Naive thymus-derived CD4-positive, alpha-beta T cell (primary cell): Measurements from ENCODE around the gene GAA. TPM values are rescaled to one million over a fixed set of nuclear protein-coding genes. Genes with fewer than 3 reads are reported as not detected.

Source experiments
- ATAC-seq: fragments of 150-1000 bp; cut with Tn5 transposase; 2 replicates; pipeline ENCODE4 v1.10.0; 2021; ENCODE audit warnings: mild to moderate bottlenecking, moderate library complexity
- CTCF ChIA-PET: fragments of 350-600 bp; sonication (Branson Sonifier 250); formaldehyde crosslinking; loops from one replicate; lab custom pipeline; 2021; ENCODE audit warnings: antibody characterized with exemption; lab: Charles Lee
- POLR2A ChIA-PET: fragments of 350-600 bp; sonication (Branson Sonifier 250); formaldehyde crosslinking; loops from one replicate; lab custom pipeline; 2021; ENCODE audit warnings: antibody characterized with exemption, inconsistent platforms; lab: Charles Lee
- DNase-seq, 9 donors: peaks; one replicate each; pipeline versions ENCODE4 v3.0.0 to v3.0.0-alpha.2; 2020 to 2022; ENCODE audit warnings: mixed read lengths in 1 of 9
- H3K27ac ChIP-seq: one replicate; pipeline ENCODE4 v1.7.0; 2013; ENCODE audit warnings: mild to moderate bottlenecking, low read depth, low read length, moderate library complexity
- H3K27me3 ChIP-seq, 2 donors: one replicate each; pipeline ENCODE4 v1.7.0; 2013; ENCODE audit warnings: low read length in 2 of 2, mild to moderate bottlenecking in 2 of 2, moderate library complexity in 2 of 2; ENCODE audit not compliant: control insufficient read depth in 2 of 2, insufficient read depth in 2 of 2
- H3K36me3 ChIP-seq, 3 experiments: 1 replicate in 2 of 3; 2 replicates in 1 of 3; pipeline ENCODE4 v1.7.0; 2013; ENCODE audit warnings: low read length in 3 of 3, mild to moderate bottlenecking in 3 of 3, moderate library complexity in 1 of 3; ENCODE audit not compliant: insufficient read depth in 3 of 3, control insufficient read depth in 2 of 3
- H3K4me1 ChIP-seq, 2 donors: one replicate each; pipeline ENCODE4 v1.7.0; 2013; ENCODE audit warnings: low read length in 2 of 2, mild to moderate bottlenecking in 2 of 2, moderate library complexity in 1 of 2; ENCODE audit not compliant: control insufficient read depth in 2 of 2, insufficient read depth in 2 of 2
- H3K4me3 ChIP-seq: 2 replicates; pipeline ENCODE4 v1.7.0; 2013; ENCODE audit warnings: mild to moderate bottlenecking, low read length
- H3K9me3 ChIP-seq, 3 experiments: 1 replicate in 2 of 3; 2 replicates in 1 of 3; pipeline ENCODE4 v1.7.0; 2013; ENCODE audit warnings: low read length in 3 of 3; ENCODE audit not compliant: control insufficient read depth in 2 of 3
- H3K27ac Mint-ChIP-seq, 9 donors: one replicate each; pipeline ENCODE4 v1.8.0; 2020 to 2022; ENCODE audit warnings: mixed read lengths in 9 of 9, mild to moderate bottlenecking in 8 of 9, moderate library complexity in 5 of 9, inconsistent platforms in 2 of 9
- H3K27me3 Mint-ChIP-seq, 5 donors: one replicate each; pipeline ENCODE4 v1.8.0; 2021 to 2022; ENCODE audit warnings: mixed read lengths in 5 of 5, mild to moderate bottlenecking in 1 of 5
- H3K36me3 Mint-ChIP-seq, 5 donors: one replicate each; pipeline ENCODE4 v1.8.0; 2020 to 2022; ENCODE audit warnings: mixed read lengths in 5 of 5, mild to moderate bottlenecking in 3 of 5, inconsistent platforms in 1 of 5
- H3K4me1 Mint-ChIP-seq, 7 donors: one replicate each; pipeline ENCODE4 v1.8.0; 2020 to 2022; ENCODE audit warnings: mixed read lengths in 7 of 7, mild to moderate bottlenecking in 3 of 7, inconsistent platforms in 1 of 7
- H3K4me3 Mint-ChIP-seq, 10 donors: one replicate each; pipeline ENCODE4 v1.8.0; 2020 to 2022; ENCODE audit warnings: mild to moderate bottlenecking in 10 of 10, mixed read lengths in 10 of 10, moderate library complexity in 6 of 10, inconsistent platforms in 2 of 10
- H3K9me3 Mint-ChIP-seq, 11 donors: one replicate each; pipeline ENCODE4 v1.8.0; 2020 to 2022; ENCODE audit warnings: mixed read lengths in 11 of 11, mild to moderate bottlenecking in 4 of 11, inconsistent platforms in 1 of 11, moderate library complexity in 1 of 11
- intact Hi-C, 2 donors: fragments of 100-400 bp; cut with micrococcal nuclease; formaldehyde crosslinking; loops; one replicate each; pipeline ENCODE4 v1.15.1; 2023
- polyA plus RNA-seq, 2 donors: library from polyadenylated mRNA; unstranded; fragments of 300-500 nt; fragmentation: Illumina TruSeq; gene quantifications; one replicate each; pipeline ENCODE4 v1.2.3, GENCODE V29; 2021
- total RNA-seq, 6 experiments: library from RNA in 5 of 6; stranded (reverse) in 5 of 6; gene quantifications; 1 replicate in 5 of 6; 2 replicates in 1 of 6; pipeline ENCODE4 v1.2.3 and lab custom pipeline; 2021 to 2026

Gene GAA
- total and polyA plus RNA-seq, 7 experiments from 2014 or later = 12.0 to 67.8 (median 36.4) TPM

DNA sequence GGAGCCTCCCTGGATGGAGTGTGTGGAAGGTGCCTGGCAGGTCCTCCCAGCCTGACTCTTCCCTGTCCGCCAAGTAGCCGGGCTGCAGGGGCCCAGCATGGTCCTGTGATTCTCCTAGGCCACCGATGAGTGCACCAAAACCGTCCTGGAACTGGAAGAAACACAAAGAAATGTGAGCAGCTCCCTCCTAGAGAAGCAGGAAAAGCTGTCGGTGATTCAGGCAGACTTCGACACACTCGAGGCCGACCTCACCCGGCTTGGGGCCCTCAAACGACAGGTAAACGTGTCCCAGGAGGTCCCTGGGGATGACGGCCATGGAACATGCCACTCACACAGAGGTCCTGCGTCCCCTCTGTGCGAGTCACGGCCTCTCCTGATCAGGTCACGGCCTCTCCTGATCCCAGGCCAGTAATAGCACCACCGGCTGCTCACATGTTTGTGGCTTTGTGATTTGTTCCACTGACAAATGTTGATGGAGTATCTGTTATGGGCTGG lies 4.2 kb upstream of the GAA start:
- peaks cover 0 to 10% (median 0%) of the 10 kb centered on the region in 5 donors for H3K27me3 Mint-ChIP-seq
- intact Hi-C loops = no loop called here
- POLR2A ChIA-PET = no interaction called here
- H3K27me3 ChIP-seq = no peaks in the 10 kb centered on the region
- CTCF ChIA-PET = no interaction called here
- H3K36me3 Mint-ChIP-seq = no peaks in the 10 kb centered on the region
- H3K4me3 ChIP-seq = no peak overlapping the region
- no peaks in the 10 kb centered on the region for H3K36me3 ChIP-seq
- H3K27ac ChIP-seq = no peak overlapping the region
- no peak for DNase-seq
- no peak overlapping the region for H3K4me3 Mint-ChIP-seq
- no peak for ATAC-seq
- H3K4me1 ChIP-seq = peaks cover 10 to 11% of the 10 kb centered on the region in 2 donors
- H3K4me1 Mint-ChIP-seq = peaks cover 12 to 18% (median 15%) of the 10 kb centered on the region in 7 donors
- no peaks in the 10 kb centered on the region for H3K9me3 ChIP-seq
- peaks cover 0 to 5% (median 0%) of the 10 kb centered on the region in 11 donors for H3K9me3 Mint-ChIP-seq
- no peak overlapping the region for H3K27ac Mint-ChIP-seq

DNA sequence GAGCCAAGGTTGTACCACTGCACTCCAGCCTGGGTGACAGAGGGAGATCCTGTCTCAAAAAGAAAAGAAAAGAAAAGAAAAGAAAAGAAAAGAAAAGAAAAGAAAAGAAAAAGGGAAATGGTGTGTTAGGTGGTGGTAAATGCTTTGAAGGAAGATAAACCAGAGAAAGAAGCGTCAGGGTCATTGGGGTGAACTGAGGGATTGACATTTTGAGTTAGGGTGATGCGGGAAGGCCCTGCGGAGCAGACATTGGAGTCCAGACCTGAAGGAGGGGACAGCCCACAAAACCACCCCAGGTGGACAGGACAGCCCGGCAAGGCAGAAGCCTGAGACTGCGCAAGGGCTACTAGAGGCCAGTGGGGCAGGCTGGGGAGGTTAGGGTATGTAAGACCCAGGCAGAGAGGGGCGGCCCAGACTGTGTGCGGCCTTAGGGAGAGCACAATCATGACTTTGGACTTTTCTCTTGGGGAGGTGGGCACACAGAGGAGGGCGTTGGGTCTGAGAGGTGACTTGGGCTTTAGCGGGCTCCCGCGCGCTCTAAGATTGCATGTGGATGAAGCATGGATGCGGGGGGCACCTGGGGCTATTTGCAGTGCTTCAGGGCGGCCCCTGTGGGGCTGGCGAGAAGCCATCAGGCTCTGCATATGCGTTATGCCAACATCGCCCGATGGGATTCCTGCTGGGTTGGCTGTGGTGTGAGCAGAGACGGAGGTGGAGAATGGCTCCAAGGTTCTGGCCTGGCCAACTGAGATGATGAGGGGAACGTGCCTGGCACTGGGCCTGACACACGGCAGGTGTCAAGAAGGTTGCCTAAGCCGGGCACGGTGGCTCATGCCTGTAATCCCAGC lies 3.3 kb upstream of the GAA start:
- Histone ChIP-seq H3K4me3 (no peak overlapping the region), H3K4me1 (peaks cover 10 to 16% of the 10 kb centered on the region in 2 donors), H3K27me3 (no peaks in the 10 kb centered on the region), H3K9me3 (no peaks in the 10 kb centered on the region), H3K36me3 (no peaks in the 10 kb centered on the region), H3K27ac (no peak overlapping the region)
- ATAC-seq = no peak
- Mint-ChIP-seq H3K9me3 (peaks cover 0 to 5% (median 0%) of the 10 kb centered on the region in 11 donors), H3K4me3 (peak overlapping the region in 1 of 10 donors; percentile 56), H3K27ac (peak overlapping the region in 2 of 9 donors; percentile 46 to 65), H3K36me3 (no peaks in the 10 kb centered on the region), H3K4me1 (peaks cover 19 to 24% (median 22%) of the 10 kb centered on the region in 7 donors), H3K27me3 (peaks cover 0 to 10% (median 0%) of the 10 kb centered on the region in 5 donors)
- no peak for DNase-seq
- intact Hi-C loops = no loop called here
- ChIA-PET CTCF (no interaction called here), POLR2A (no interaction called here)

DNA sequence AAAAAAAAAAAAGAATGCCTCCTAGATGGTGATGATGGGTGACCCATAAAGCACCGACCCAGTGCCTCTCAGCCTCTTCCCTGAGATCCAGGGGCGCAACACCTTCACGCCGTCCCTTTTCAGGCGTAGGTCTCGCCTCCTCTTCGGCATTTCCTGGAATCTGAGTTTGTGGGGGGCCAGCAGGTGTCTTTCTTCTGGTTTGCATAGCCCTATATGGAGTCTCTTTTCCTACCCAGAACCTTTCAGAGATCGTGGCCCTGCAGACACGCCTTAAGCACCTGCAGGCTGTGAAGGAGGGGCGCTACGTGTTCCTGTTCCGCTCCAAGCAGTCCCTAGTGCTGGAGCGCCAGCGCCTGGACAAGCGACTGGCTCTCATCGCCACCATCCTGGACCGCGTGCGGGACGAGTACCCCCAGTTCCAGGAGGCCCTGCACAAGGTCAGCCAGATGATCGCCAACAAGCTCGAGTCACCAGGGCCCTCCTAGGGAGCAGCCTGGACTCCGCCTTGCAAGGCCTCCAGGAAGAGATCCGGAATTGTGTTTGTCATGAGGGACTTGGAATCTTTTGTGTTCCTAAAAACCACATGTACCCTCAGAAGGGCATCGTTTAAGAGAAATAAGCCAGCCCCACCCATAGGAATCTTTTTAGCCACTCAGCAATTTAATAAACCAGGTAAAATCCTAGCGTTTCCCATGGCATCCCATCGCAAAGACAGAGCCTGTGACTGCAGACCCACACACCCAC lies 1.9 kb upstream of the GAA start:
- H3K27ac Mint-ChIP-seq = peak overlapping the region in 1 of 9 donors; percentile 13
- H3K27ac ChIP-seq = no peak overlapping the region
- H3K4me1 Mint-ChIP-seq = peaks cover 20 to 30% (median 27%) of the 10 kb centered on the region in 7 donors
- H3K36me3 ChIP-seq = no peaks in the 10 kb centered on the region
- peaks cover 0 to 5% (median 0%) of the 10 kb centered on the region in 11 donors for H3K9me3 Mint-ChIP-seq
- H3K27me3 ChIP-seq = no peaks in the 10 kb centered on the region
- DNase-seq (no peak), ATAC-seq (no peak)
- peaks cover 10 to 16% of the 10 kb centered on the region in 2 donors for H3K4me1 ChIP-seq
- intact Hi-C loops = loop anchor here in 1 of 2 donors (2.0 kb wide), 1 partner anchor 161 kb away; the partner anchor contains the start of gene RNF213
- H3K27me3 Mint-ChIP-seq = peaks cover 0 to 10% (median 0%) of the 10 kb centered on the region in 5 donors
- H3K4me3 ChIP-seq = no peak overlapping the region
- ChIA-PET CTCF (no interaction called here), POLR2A (interaction anchor here (0.6 to 1.0 kb wide), 2 partner anchors 47 to 100 kb away, joined by 3 to 4 read pairs; no protein-coding TSS in a partner anchor)
- no peaks in the 10 kb centered on the region for H3K9me3 ChIP-seq
- no peaks in the 10 kb centered on the region for H3K36me3 Mint-ChIP-seq
- peak overlapping the region in 7 of 10 donors; percentile 7 to 87 (median 46) for H3K4me3 Mint-ChIP-seq

DNA sequence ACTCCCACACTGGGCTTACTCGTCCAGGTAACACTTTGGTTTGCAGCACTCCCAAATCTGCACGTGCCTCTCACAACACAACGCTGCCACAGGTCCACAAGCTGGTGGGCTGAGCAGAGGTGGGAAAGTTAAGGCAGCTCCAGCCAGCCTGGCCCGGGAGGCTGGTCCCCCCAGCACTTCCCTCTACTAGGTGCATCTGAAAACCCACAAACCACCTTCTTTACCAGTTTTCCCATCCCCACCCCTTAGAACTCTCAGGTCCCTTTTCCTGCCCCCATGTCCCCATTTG lies 1.4 kb upstream of the GAA start:
- intact Hi-C loops = loop anchor here in 1 of 2 donors (2.0 kb wide), 1 partner anchor 161 kb away; the partner anchor contains the start of gene RNF213
- Mint-ChIP-seq H3K9me3 (peaks cover 0 to 5% (median 0%) of the 10 kb centered on the region in 11 donors), H3K27me3 (peaks cover 0 to 10% (median 0%) of the 10 kb centered on the region in 5 donors), H3K4me1 (peaks cover 20 to 30% (median 27%) of the 10 kb centered on the region in 7 donors), H3K4me3 (peak overlapping the region in 9 of 10 donors; percentile 6 to 92 (median 88)), H3K36me3 (no peaks in the 10 kb centered on the region), H3K27ac (peak overlapping the region in 5 of 9 donors; percentile 25 to 80 (median 78))
- DNase-seq = no peak
- Histone ChIP-seq H3K27me3 (no peaks in the 10 kb centered on the region), H3K4me3 (no peak overlapping the region), H3K9me3 (no peaks in the 10 kb centered on the region), H3K4me1 (peaks cover 10 to 16% of the 10 kb centered on the region in 2 donors), H3K36me3 (no peaks in the 10 kb centered on the region), H3K27ac (no peak overlapping the region)
- ChIA-PET CTCF (interaction anchor here (0.5 to 1.2 kb wide), 2 partner anchors 107 to 818 kb away, joined by 3 read pairs; no protein-coding TSS in a partner anchor), POLR2A (interaction anchor here (0.6 to 1.9 kb wide), 3 partner anchors 46 to 101 kb away, joined by 3 to 7 read pairs (median 4); no protein-coding TSS in a partner anchor)
- ATAC-seq = no peak

DNA sequence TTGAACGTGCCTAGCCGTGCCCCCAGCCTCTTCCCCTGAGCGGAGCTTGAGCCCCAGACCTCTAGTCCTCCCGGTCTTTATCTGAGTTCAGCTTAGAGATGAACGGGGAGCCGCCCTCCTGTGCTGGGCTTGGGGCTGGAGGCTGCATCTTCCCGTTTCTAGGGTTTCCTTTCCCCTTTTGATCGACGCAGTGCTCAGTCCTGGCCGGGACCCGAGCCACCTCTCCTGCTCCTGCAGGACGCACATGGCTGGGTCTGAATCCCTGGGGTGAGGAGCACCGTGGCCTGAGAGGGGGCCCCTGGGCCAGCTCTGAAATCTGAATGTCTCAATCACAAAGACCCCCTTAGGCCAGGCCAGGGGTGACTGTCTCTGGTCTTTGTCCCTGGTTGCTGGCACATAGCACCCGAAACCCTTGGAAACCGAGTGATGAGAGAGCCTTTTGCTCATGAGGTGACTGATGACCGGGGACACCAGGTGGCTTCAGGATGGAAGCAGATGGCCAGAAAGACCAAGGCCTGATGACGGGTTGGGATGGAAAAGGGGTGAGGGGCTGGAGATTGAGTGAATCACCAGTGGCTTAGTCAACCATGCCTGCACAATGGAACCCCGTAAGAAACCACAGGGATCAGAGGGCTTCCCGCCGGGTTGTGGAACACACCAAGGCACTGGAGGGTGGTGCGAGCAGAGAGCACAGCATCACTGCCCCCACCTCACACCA lies 724 bp downstream of the GAA start:
- peak in 1 of 9 donors; percentile 34 for DNase-seq

More for the DNA sequence above, 724 bp downstream of the GAA start:
- Mint-ChIP-seq H3K27me3 (peaks cover 0 to 10% (median 0%) of the 10 kb centered on the region in 5 donors), H3K36me3 (no peaks in the 10 kb centered on the region), H3K4me3 (peak overlapping the region; percentile 85 to 93 (median 90)), H3K9me3 (peaks cover 0 to 5% (median 0%) of the 10 kb centered on the region in 11 donors), H3K4me1 (peaks cover 20 to 30% (median 27%) of the 10 kb centered on the region in 7 donors), H3K27ac (peak overlapping the region; percentile 71 to 93 (median 86))
- Histone ChIP-seq H3K4me3 (peak overlapping the region; percentile 79), H3K9me3 (no peaks in the 10 kb centered on the region), H3K27me3 (no peaks in the 10 kb centered on the region), H3K27ac (peak overlapping the region; percentile 86), H3K36me3 (peaks cover 0 to 4% (median 0%) of the 10 kb centered on the region in 3 experiments), H3K4me1 (peaks cover 10 to 16% of the 10 kb centered on the region in 2 donors)
- ATAC-seq = peak; percentile 26
- intact Hi-C loops = loop anchor here (1.0 to 2.0 kb wide), 6 partner anchors 45 to 159 kb away; partner anchors contain the start of genes EIF4A3 (in 2 of the 2), CCDC40 (in 1 of the 2) and RNF213 (in 1 of the 2)
- POLR2A ChIA-PET = interaction anchor here (0.6 to 2.0 kb wide), 11 partner anchors 13 to 915 kb away, joined by 3 to 21 read pairs (median 3); no protein-coding TSS in a partner anchor
- CTCF ChIA-PET = interaction anchor here (0.6 to 1.5 kb wide), 7 partner anchors 9 to 333 kb away, joined by 3 to 6 read pairs (median 4); no protein-coding TSS in a partner anchor
